Left renal pelvis (tissue), 4 donors: ENCODE results near the gene TNKS1BP1. TPM values are rescaled to one million over a fixed set of nuclear protein-coding genes. Genes with fewer than 3 reads are reported as not detected.
A peak's percentile ranks its signal among the peaks of the same experiment; 100 is the strongest.

Experiments used
- DNase-seq, 4 donors: peaks; one replicate each; pipeline ENCODE4 v3.0.0-alpha.2; 2013; ENCODE audit warnings: low read depth in 4 of 4, low spot score in 3 of 4
- polyA plus RNA-seq, 4 donors: library from polyadenylated mRNA; unstranded; fragments of 120-200 nt; gene quantifications; one replicate each; pipeline ENCODE4 v1.2.1, GENCODE V29; 2013; ENCODE audit not compliant: insufficient read length in 4 of 4

Gene TNKS1BP1
- polyA plus RNA-seq, 4 donors: 64.2 to 77.6 (median 72.4) TPM

GRCh38 chr11:57335343-57336110, 10.8 kb upstream of the TNKS1BP1 start, which contains the start of gene SSRP1:
SSRP1 (minus strand) TSS chr11:57335892; CDS start chr11:57335121, 771 bp downstream.
- peak in 1 of 4 donors; percentile 77 for DNase-seq

- no peak for DNase-seq
These were observed 10.2 kb upstream of the TNKS1BP1 start for GRCh38 chr11:57335023-57335342.

- DNase-seq: no peak
These were observed 8.1 kb upstream of the TNKS1BP1 start for GRCh38 chr11:57332694-57333440.

- DNase-seq: no peak
These were observed 7.0 kb upstream of the TNKS1BP1 start for GRCh38 chr11:57331720-57332119.

- DNase-seq: no peak
These were observed 5.3 kb upstream of the TNKS1BP1 start for GRCh38 chr11:57330029-57330428.

GRCh38 chr11:57327721-57328120, 3.0 kb upstream of the TNKS1BP1 start:
- no peak for DNase-seq

- DNase-seq: no peak
These were observed 940 bp upstream of the TNKS1BP1 start for GRCh38 chr11:57325735-57326048.

- DNase-seq: no peak
These were observed 432 bp downstream of the TNKS1BP1 start for GRCh38 chr11:57324154-57324885.

GRCh38 chr11:57323855-57324153, 948 bp downstream of the TNKS1BP1 start:
- DNase-seq: no peak

- DNase-seq: no peak
These were observed 1.4 kb downstream of the TNKS1BP1 start for GRCh38 chr11:57323167-57323854.

- DNase-seq: peak in 2 of 4 donors; percentile 69 to 82
These were observed 2.2 kb downstream of the TNKS1BP1 start for GRCh38 chr11:57322256-57323166.

GRCh38 chr11:57321388-57322255, 3.1 kb downstream of the TNKS1BP1 start:
- DNase-seq: no peak

GRCh38 chr11:57320719-57321387, 3.9 kb downstream of the TNKS1BP1 start:
- no peak for DNase-seq

- DNase-seq: no peak
These were observed 4.6 kb downstream of the TNKS1BP1 start for GRCh38 chr11:57320067-57320718.

GRCh38 chr11:57318178-57318577, 6.6 kb downstream of the TNKS1BP1 start:
- no peak for DNase-seq

- DNase-seq: no peak
These were observed 8.7 kb downstream of the TNKS1BP1 start for GRCh38 chr11:57316017-57316416.

- DNase-seq: no peak
These were observed 9.3 kb downstream of the TNKS1BP1 start for GRCh38 chr11:57315491-57315890.
